ENCODE measurements around the gene SDR42E1.

DNA sequence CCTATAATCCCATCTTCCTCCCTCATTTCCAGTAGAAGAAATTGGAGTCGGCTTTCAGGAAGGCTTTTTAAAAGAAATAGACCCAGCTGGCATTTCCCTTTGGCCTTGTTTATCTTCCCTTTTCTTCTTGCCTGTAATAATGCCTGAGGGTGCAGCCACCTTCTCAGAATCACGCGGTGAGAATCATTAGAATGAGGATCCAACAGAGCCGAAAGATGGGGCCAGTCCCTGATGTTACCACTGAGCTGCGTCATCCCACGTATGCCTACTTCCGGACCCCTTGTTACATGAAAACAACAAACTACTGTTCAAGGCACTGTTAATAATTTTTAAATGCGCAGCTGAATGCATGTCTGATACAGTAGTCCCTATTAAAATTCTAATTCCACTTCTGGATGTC, 24.1 kb downstream of the SDR42E1 start:
- no peak for TF ChIP-seq CTCF (IDR thresholded peaks at IDR 0.05)
- TF ChIP-seq POLR2A (IDR thresholded peaks at IDR 0.05): no peak

Measured in tibial nerve (tissue), 3 donors.